HG03460 (cell line): Measurements from ENCODE around the gene TRAF6.
"Not testable (repeated sequence)": the region's sequence is repeated elsewhere in the genome, so short reads cannot be mapped to it uniquely, and the experiment has no call there.

Source experiments
- ATAC-seq: cut with Tn5 transposase; IDR thresholded peaks from one replicate; pipeline ENCODE4 v1.9.1; 2021; ENCODE audit not compliant: unreplicated experiment

Gene TRAF6

GRCh38 chr11:36498721-36499120, 11.4 kb downstream of the TRAF6 start:
- no peak for ATAC-seq

GRCh38 chr11:36493332-36493731, 16.7 kb downstream of the TRAF6 start:
- ATAC-seq = no peak

GRCh38 chr11:36492724-36493304, 17.3 kb downstream of the TRAF6 start:
- peak; percentile 62 for ATAC-seq

- ATAC-seq = no peak
Measured at GRCh38 chr11:36490026-36490806, 19.9 kb downstream of the TRAF6 start.

GRCh38 chr11:36488096-36488495, 22.0 kb downstream of the TRAF6 start:
- ATAC-seq = peak; percentile 79

GRCh38 chr11:36487619-36488018, 22.5 kb downstream of the TRAF6 start:
- ATAC-seq = no peak

- no peak for ATAC-seq
Measured at GRCh38 chr11:36485298-36486002, 24.6 kb downstream of the TRAF6 start.

- not testable (repeated sequence) for ATAC-seq
Measured at GRCh38 chr11:36483042-36483441, 27.0 kb downstream of the TRAF6 start.

- ATAC-seq = no peak
Measured at GRCh38 chr11:36480833-36481232, 29.2 kb downstream of the TRAF6 start.

- ATAC-seq = no peak
Measured at GRCh38 chr11:36478700-36479329, 31.3 kb downstream of the TRAF6 start.

GRCh38 chr11:36475192-36475591, 34.9 kb downstream of the TRAF6 start:
- ATAC-seq = no peak

GRCh38 chr11:36471577-36471976, 38.5 kb downstream of the TRAF6 start:
- no peak for ATAC-seq

GRCh38 chr11:36469881-36470802, 39.9 kb downstream of the TRAF6 start:
- no peak for ATAC-seq

GRCh38 chr11:36469063-36469462, 41.0 kb downstream of the TRAF6 start:
- ATAC-seq = no peak

- ATAC-seq = no peak
Measured at GRCh38 chr11:36467916-36468315, 42.2 kb downstream of the TRAF6 start.

- no peak for ATAC-seq
Measured at GRCh38 chr11:36467012-36467411, 43.1 kb downstream of the TRAF6 start.

GRCh38 chr11:36465449-36466163, 44.5 kb downstream of the TRAF6 start:
- ATAC-seq = no peak

- no peak for ATAC-seq
Measured at GRCh38 chr11:36464720-36465119, 45.4 kb downstream of the TRAF6 start.

- ATAC-seq = no peak
Measured at GRCh38 chr11:36463781-36464180, 46.3 kb downstream of the TRAF6 start.

- ATAC-seq = no peak
Measured at GRCh38 chr11:36462321-36462720, 47.8 kb downstream of the TRAF6 start.
